ENCODE results near the gene PFAS. TPM values are rescaled to one million over a fixed set of nuclear protein-coding genes. Genes with fewer than 3 reads are reported as not detected.
"Not testable (repeated sequence)": the region's sequence is repeated elsewhere in the genome, so short reads cannot be mapped to it uniquely, and the experiment has no call there.

Gene PFAS
- total RNA-seq, 1 donor from 2014 or later = 111 TPM

- H3K9me3 Mint-ChIP-seq = no peaks in the 10 kb centered on the region
- no peak for TF ChIP-seq CTCF (IDR thresholded peaks at IDR 0.05; ENCODE audit: unreplicated experiment)
- no peak overlapping the region for H3K4me3 Mint-ChIP-seq
- H3K36me3 Mint-ChIP-seq = peaks cover 30% of the 10 kb centered on the region
- no peaks in the 10 kb centered on the region for H3K27me3 Mint-ChIP-seq (ENCODE audit: low read depth)
- no peak for DNase-seq (ENCODE audit: low spot score in 2 of 2, unreplicated experiment in 2 of 2)
- H3K4me1 Mint-ChIP-seq = no peaks in the 10 kb centered on the region
- no peak overlapping the region for H3K27ac Mint-ChIP-seq
Observed at GRCh38 chr17:8237175-8237574, 11.9 kb upstream of the PFAS start.

- Mint-ChIP-seq H3K4me3 (no peak overlapping the region), H3K9me3 (no peaks in the 10 kb centered on the region), H3K4me1 (no peaks in the 10 kb centered on the region), H3K27me3 (ENCODE audit: low read depth) (no peaks in the 10 kb centered on the region), H3K27ac (no peak overlapping the region), H3K36me3 (peaks cover 26% of the 10 kb centered on the region)
- DNase-seq (ENCODE audit: low spot score in 2 of 2, unreplicated experiment in 2 of 2) = no peak
- no peak for TF ChIP-seq CTCF (IDR thresholded peaks at IDR 0.05; ENCODE audit: unreplicated experiment)
Observed at GRCh38 chr17:8237886-8238285, 11.2 kb upstream of the PFAS start.

GRCh38 chr17:8243827-8244226, 5.3 kb upstream of the PFAS start:
- Mint-ChIP-seq H3K36me3 (peaks cover 6% of the 10 kb centered on the region), H3K9me3 (no peaks in the 10 kb centered on the region), H3K27me3 (ENCODE audit: low read depth) (no peaks in the 10 kb centered on the region), H3K4me3 (no peak overlapping the region), H3K27ac (no peak overlapping the region), H3K4me1 (peaks cover 6% of the 10 kb centered on the region)
- DNase-seq (ENCODE audit: low spot score in 2 of 2, unreplicated experiment in 2 of 2) = no peak
- no peak for TF ChIP-seq CTCF (IDR thresholded peaks at IDR 0.05; ENCODE audit: unreplicated experiment)

GRCh38 chr17:8244768-8245167, 4.3 kb upstream of the PFAS start:
- H3K27ac Mint-ChIP-seq = no peak overlapping the region
- no peak for TF ChIP-seq CTCF (IDR thresholded peaks at IDR 0.05; ENCODE audit: unreplicated experiment)
- H3K27me3 Mint-ChIP-seq (ENCODE audit: low read depth) = no peaks in the 10 kb centered on the region
- no peaks in the 10 kb centered on the region for H3K9me3 Mint-ChIP-seq
- peaks cover 6% of the 10 kb centered on the region for H3K36me3 Mint-ChIP-seq
- no peak for DNase-seq (ENCODE audit: low spot score in 2 of 2, unreplicated experiment in 2 of 2)
- H3K4me1 Mint-ChIP-seq = peaks cover 11% of the 10 kb centered on the region
- H3K4me3 Mint-ChIP-seq = no peak overlapping the region

GRCh38 chr17:8249621-8250500, 772 bp downstream of the PFAS start:
- peak overlapping the region; percentile 99 for H3K27ac Mint-ChIP-seq
- no peak for TF ChIP-seq CTCF (IDR thresholded peaks at IDR 0.05; ENCODE audit: unreplicated experiment)

GRCh38 chr17:8251411-8251810, 2.3 kb downstream of the PFAS start:
- Mint-ChIP-seq H3K4me1 (peaks cover 21% of the 10 kb centered on the region), H3K36me3 (peaks cover 10% of the 10 kb centered on the region)
- DNase-seq (ENCODE audit: low spot score in 2 of 2, unreplicated experiment in 2 of 2); H3K4me3 Mint-ChIP-seq; H3K27me3 Mint-ChIP-seq (ENCODE audit: low read depth); H3K27ac Mint-ChIP-seq; H3K9me3 Mint-ChIP-seq: not testable (repeated sequence)

More at GRCh38 chr17:8249621-8250500, 772 bp downstream of the PFAS start:
- no peaks in the 10 kb centered on the region for H3K27me3 Mint-ChIP-seq (ENCODE audit: low read depth)
- no peaks in the 10 kb centered on the region for H3K9me3 Mint-ChIP-seq
- H3K4me1 Mint-ChIP-seq = peaks cover 21% of the 10 kb centered on the region
- H3K4me3 Mint-ChIP-seq = peak overlapping the region; percentile 94
- peaks cover 5% of the 10 kb centered on the region for H3K36me3 Mint-ChIP-seq
- DNase-seq (ENCODE audit: low spot score in 2 of 2, unreplicated experiment in 2 of 2) = no peak

All from mesothelial cell of epicardium (in vitro differentiated cells).